Activated CD8-positive, alpha-beta memory T cell treated with anti-CD3 and anti-CD28 coated beads for 36 hours (primary cell): ENCODE results near the gene LCE3E. TPM values are rescaled to one million over a fixed set of nuclear protein-coding genes. Genes with fewer than 3 reads are reported as not detected.
"Not testable (repeated sequence)": the region's sequence is repeated elsewhere in the genome, so short reads cannot be mapped to it uniquely, and the experiment has no call there.

Source experiments
- CTCF ChIA-PET: fragments of 350-600 bp; sonication (Branson Sonifier 250); formaldehyde crosslinking; loops from one replicate; lab custom pipeline; 2021; ENCODE audit warnings: antibody characterized with exemption; lab: Charles Lee
- POLR2A ChIA-PET: fragments of 350-600 bp; sonication (Branson Sonifier 250); formaldehyde crosslinking; loops from one replicate; lab custom pipeline; 2021; ENCODE audit warnings: antibody characterized with exemption; lab: Charles Lee
- total RNA-seq, 2 experiments: library from RNA; stranded (reverse); gene quantifications; one replicate each; pipeline ENCODE4 v1.2.3, GENCODE V29; 2021

The LCE3E gene
- not detected for total RNA-seq

- CTCF ChIA-PET: no interaction called here
- POLR2A ChIA-PET: no interaction called here
These were observed at the start of gene LCE3E for GRCh38 chr1:152566681-152567080. LCE3E (minus strand) TSS chr1:152566780; CDS start chr1:152566208, 572 bp downstream.

- CTCF ChIA-PET: no interaction called here
- POLR2A ChIA-PET: no interaction called here
These were observed 46.9 kb upstream of the LCE3E start, which contains the start of gene LCE3B for GRCh38 chr1:152613511-152613910. LCE3B (plus strand) TSS chr1:152613811; CDS start chr1:152613811, 0 bp downstream.

GRCh38 chr1:152599934-152600333 lies 33.4 kb upstream of the LCE3E start, which contains the start of gene LCE3C:
LCE3C (plus strand) TSS chr1:152600234; CDS start chr1:152600732, 498 bp downstream.
- ChIA-PET CTCF (no interaction called here), POLR2A (no interaction called here)

GRCh38 chr1:152596986-152597385 lies 30.4 kb upstream of the LCE3E start:
- CTCF ChIA-PET: no interaction called here
- POLR2A ChIA-PET: no interaction called here

- POLR2A ChIA-PET: no interaction called here
- CTCF ChIA-PET: no interaction called here
These were observed 19.0 kb upstream of the LCE3E start for GRCh38 chr1:152585586-152585985.

GRCh38 chr1:152582647-152583046 lies 16.1 kb upstream of the LCE3E start:
- ChIA-PET POLR2A (no interaction called here), CTCF (no interaction called here)

GRCh38 chr1:152580433-152580832 lies 13.9 kb upstream of the LCE3E start, which contains the start of gene LCE3D:
LCE3D (minus strand) TSS chr1:152580516; CDS start chr1:152579936, 580 bp downstream.
- CTCF ChIA-PET: no interaction called here
- POLR2A ChIA-PET: no interaction called here

GRCh38 chr1:152579526-152579925 lies 12.9 kb upstream of the LCE3E start:
- CTCF ChIA-PET, POLR2A ChIA-PET: not testable (repeated sequence)

- ChIA-PET CTCF (no interaction called here), POLR2A (no interaction called here)
These were observed 10.6 kb upstream of the LCE3E start for GRCh38 chr1:152577168-152577567.

GRCh38 chr1:152565535-152566215 lies 905 bp downstream of the LCE3E start:
- ChIA-PET CTCF (no interaction called here), POLR2A (no interaction called here)

GRCh38 chr1:152565115-152565514 lies 1.5 kb downstream of the LCE3E start:
- CTCF ChIA-PET: no interaction called here
- POLR2A ChIA-PET: no interaction called here

- CTCF ChIA-PET, POLR2A ChIA-PET: not testable (repeated sequence)
These were observed 18.2 kb downstream of the LCE3E start for GRCh38 chr1:152548358-152548757.

- ChIA-PET CTCF (no interaction called here), POLR2A (no interaction called here)
These were observed 19.9 kb downstream of the LCE3E start for GRCh38 chr1:152546704-152547103.

GRCh38 chr1:152543820-152544219 lies 22.8 kb downstream of the LCE3E start:
- ChIA-PET POLR2A (no interaction called here), CTCF (no interaction called here)

- CTCF ChIA-PET: no interaction called here
These were observed 26.7 kb downstream of the LCE3E start for GRCh38 chr1:152539901-152540300.

GRCh38 chr1:152537496-152537895 lies 29.1 kb downstream of the LCE3E start:
- ChIA-PET POLR2A (no interaction called here), CTCF (no interaction called here)

More at GRCh38 chr1:152539901-152540300, 26.7 kb downstream of the LCE3E start:
- POLR2A ChIA-PET: no interaction called here

- ChIA-PET POLR2A (no interaction called here), CTCF (no interaction called here)
These were observed 30.8 kb downstream of the LCE3E start for GRCh38 chr1:152535774-152536173.

- ChIA-PET POLR2A (no interaction called here), CTCF (no interaction called here)
These were observed 33.1 kb downstream of the LCE3E start for GRCh38 chr1:152533327-152533938.

- CTCF ChIA-PET: no interaction called here
These were observed 41.4 kb downstream of the LCE3E start for GRCh38 chr1:152525080-152525641.

GRCh38 chr1:152520561-152521090 lies 46.0 kb downstream of the LCE3E start:
- ChIA-PET POLR2A (no interaction called here), CTCF (no interaction called here)

More at GRCh38 chr1:152525080-152525641, 41.4 kb downstream of the LCE3E start:
- POLR2A ChIA-PET: no interaction called here
